OCI-LY1 (cell line): ENCODE results near the gene DCAF5.

ENCODE experiments used
- H2AFZ ChIP-seq: fragments of 200-600 bp; sonication (generic), shearing (Covaris generic); 2 replicates; pipeline ENCODE4 v1.6.0; 2014; ENCODE audit warnings: antibody characterized with exemption, mild to moderate bottlenecking, low read length
- H3F3A ChIP-seq: fragments of 200-600 bp; sonication (generic), shearing (Covaris generic); 2 replicates; pipeline ENCODE4 v1.6.0; 2014; ENCODE audit warnings: mild to moderate bottlenecking, antibody characterized with exemption, low read length, moderate library complexity; ENCODE audit not compliant: insufficient read depth
- H3K27ac ChIP-seq: fragments of 200-600 bp; sonication (generic); 2 replicates; pipeline ENCODE4 v1.5.1; 2014; ENCODE audit warnings: low read length, mixed run types, mild to moderate bottlenecking, low read depth; ENCODE audit not compliant: poor library complexity, severe bottlenecking
- H3K27me3 ChIP-seq: fragments of 200-600 bp; sonication (generic); 2 replicates; pipeline ENCODE4 v1.6.0; 2014; ENCODE audit warnings: antibody characterized with exemption, mild to moderate bottlenecking, low read length, moderate library complexity; ENCODE audit not compliant: insufficient read depth
- H3K36me3 ChIP-seq: fragments of 200-600 bp; sonication (generic); 2 replicates; pipeline ENCODE4 v1.6.1; 2014; ENCODE audit warnings: mild to moderate bottlenecking, antibody characterized with exemption, low read length, moderate library complexity, mixed read lengths; ENCODE audit not compliant: insufficient read depth
- H3K4me1 ChIP-seq: fragments of 200-600 bp; sonication (generic); 2 replicates; pipeline ENCODE4 v1.5.1; 2014; ENCODE audit warnings: mild to moderate bottlenecking, low read length, moderate library complexity; ENCODE audit not compliant: insufficient read depth, severe bottlenecking
- H3K4me2 ChIP-seq: fragments of 200-600 bp; sonication (generic), shearing (Covaris generic); 2 replicates; pipeline ENCODE4 v1.6.1; 2014; ENCODE audit warnings: low read length
- H3K4me3 ChIP-seq: fragments of 200-600 bp; sonication (generic); 2 replicates; pipeline ENCODE4 v1.5.1; 2014; ENCODE audit warnings: low read length, low read depth, mild to moderate bottlenecking, mixed read lengths; ENCODE audit not compliant: poor library complexity, severe bottlenecking
- H3K79me2 ChIP-seq: fragments of 200-600 bp; shearing (Covaris generic); 2 replicates; pipeline ENCODE4 v1.6.1; 2016; ENCODE audit warnings: mixed run types, low read length, mixed read lengths; ENCODE audit not compliant: insufficient read depth
- H3K9ac ChIP-seq: fragments of 200-600 bp; sonication (generic), shearing (Covaris generic); 2 replicates; pipeline ENCODE4 v1.6.1; 2014; ENCODE audit warnings: mild to moderate bottlenecking, low read length, mixed read lengths
- H3K9me2 ChIP-seq: fragments of 200-600 bp; sonication (generic), shearing (Covaris generic); 2 replicates; pipeline ENCODE4 v1.6.1; 2014; ENCODE audit warnings: low read depth, mild to moderate bottlenecking, low read length, mixed read lengths
- H3K9me3 ChIP-seq: fragments of 200-600 bp; shearing (Covaris generic); 2 replicates; pipeline ENCODE4 v1.6.1; 2014; ENCODE audit warnings: low read length, mixed read lengths
- H4K20me1 ChIP-seq: fragments of 200-600 bp; sonication (generic), shearing (Covaris generic); 2 replicates; pipeline ENCODE4 v1.6.0; 2016; ENCODE audit warnings: mild to moderate bottlenecking, low read length; ENCODE audit not compliant: insufficient read depth
- EZH2 ChIP-seq: fragments of 200-600 bp; sonication (generic), shearing (Covaris generic); IDR thresholded peaks from 2 replicates; pipeline ENCODE4 v1.8.0; 2017; ENCODE audit warnings: borderline replicate concordance, mixed run types, mild to moderate bottlenecking, antibody characterized with exemption, low read length, moderate library complexity, mixed read lengths
- TF ChIP-seq, protein P1 (sequence below): fragments of 200-600 bp; sonication (generic), shearing (Covaris generic); IDR thresholded peaks from 2 replicates; pipeline ENCODE4 v1.5.1; 2017; ENCODE audit warnings: mild to moderate bottlenecking, antibody characterized with exemption, low read length, moderate library complexity, mixed read lengths

Gene DCAF5

DNA sequence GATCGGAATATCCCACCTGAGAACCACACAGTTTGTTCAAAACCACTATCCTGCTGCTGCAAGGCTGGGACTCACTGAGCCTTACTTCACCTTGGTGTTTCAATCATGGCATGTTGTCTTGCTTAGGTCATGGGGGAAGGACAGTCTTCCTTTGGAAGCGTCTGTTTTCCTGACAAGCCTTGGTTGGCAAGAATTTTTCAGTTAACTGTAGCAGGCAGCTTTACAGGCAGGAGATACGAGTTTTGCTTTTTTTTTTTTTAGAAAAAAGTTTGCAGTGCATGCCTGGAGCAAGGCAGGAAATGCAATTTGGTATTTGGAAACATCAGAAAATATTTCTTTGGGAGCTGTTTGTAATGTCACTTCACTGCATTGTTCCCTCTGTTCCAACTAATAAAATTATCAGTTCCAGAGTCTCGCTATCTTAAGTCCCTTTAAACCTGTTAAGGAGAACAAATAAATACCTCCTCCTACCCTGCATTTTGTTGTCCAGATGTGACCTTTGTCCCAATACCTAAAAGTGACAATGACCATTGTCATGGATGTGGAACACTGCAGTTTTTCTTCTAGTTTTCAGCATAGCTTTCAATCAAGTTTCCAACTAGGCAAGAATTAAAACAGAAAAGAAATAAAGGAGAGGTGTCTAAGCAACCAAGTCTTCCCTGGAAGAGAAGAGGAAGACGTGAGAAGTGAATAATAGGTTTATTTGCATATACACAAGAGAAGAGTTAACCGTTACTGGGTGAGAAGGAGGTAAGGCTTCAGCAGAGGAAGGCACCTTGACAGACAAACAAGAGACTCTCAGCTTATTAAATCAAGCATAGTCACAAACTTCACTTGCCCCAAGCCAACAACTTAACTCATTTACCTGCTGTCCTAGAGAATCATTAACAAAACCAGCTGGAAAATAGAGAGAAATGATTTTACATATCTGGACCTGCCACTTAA lies 102.4 kb downstream of the DCAF5 start:
- TF ChIP-seq, protein P1, sequence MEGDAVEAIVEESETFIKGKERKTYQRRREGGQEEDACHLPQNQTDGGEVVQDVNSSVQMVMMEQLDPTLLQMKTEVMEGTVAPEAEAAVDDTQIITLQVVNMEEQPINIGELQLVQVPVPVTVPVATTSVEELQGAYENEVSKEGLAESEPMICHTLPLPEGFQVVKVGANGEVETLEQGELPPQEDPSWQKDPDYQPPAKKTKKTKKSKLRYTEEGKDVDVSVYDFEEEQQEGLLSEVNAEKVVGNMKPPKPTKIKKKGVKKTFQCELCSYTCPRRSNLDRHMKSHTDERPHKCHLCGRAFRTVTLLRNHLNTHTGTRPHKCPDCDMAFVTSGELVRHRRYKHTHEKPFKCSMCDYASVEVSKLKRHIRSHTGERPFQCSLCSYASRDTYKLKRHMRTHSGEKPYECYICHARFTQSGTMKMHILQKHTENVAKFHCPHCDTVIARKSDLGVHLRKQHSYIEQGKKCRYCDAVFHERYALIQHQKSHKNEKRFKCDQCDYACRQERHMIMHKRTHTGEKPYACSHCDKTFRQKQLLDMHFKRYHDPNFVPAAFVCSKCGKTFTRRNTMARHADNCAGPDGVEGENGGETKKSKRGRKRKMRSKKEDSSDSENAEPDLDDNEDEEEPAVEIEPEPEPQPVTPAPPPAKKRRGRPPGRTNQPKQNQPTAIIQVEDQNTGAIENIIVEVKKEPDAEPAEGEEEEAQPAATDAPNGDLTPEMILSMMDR, result no peak
- no peak for TF ChIP-seq EZH2
- Histone ChIP-seq H3K4me2 (no peak overlapping the region), H4K20me1 (no peaks in the 10 kb centered on the region)

DNA sequence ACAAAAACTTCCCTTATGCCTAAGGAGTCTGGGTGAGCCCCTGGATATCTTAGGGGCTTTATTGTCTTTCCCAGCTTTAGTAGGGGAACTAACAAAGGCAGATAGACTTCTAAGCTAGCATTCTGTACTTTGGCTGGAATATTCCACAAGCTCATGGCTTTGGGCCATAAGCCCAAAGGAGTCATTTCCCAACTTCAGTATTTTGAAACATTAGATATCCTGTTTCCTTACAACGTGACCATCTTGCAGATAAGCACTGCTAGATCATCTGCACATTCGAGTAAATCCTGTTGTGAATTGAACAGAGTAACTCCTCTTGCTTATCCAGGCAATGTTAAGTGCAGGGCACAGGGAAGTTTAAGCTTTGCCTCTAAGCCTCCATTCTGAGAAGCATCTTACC lies 103.2 kb downstream of the DCAF5 start:
- H3K4me3 ChIP-seq, result no peak overlapping the region
- no peaks in the 10 kb centered on the region for H3K27me3 ChIP-seq
- TF ChIP-seq, protein P1, result no peak
- no peak overlapping the region for H2AFZ ChIP-seq
- H3K9ac ChIP-seq, result no peak overlapping the region
- H3K36me3 ChIP-seq, result peaks cover 23% of the 10 kb centered on the region
- H3K4me1 ChIP-seq, result peaks cover 11% of the 10 kb centered on the region
- no peak overlapping the region for H3K27ac ChIP-seq
- H3K79me2 ChIP-seq, result no peaks in the 10 kb centered on the region
- no peaks in the 10 kb centered on the region for H4K20me1 ChIP-seq
- no peaks in the 10 kb centered on the region for H3K9me2 ChIP-seq
- H3F3A ChIP-seq, result no peaks in the 10 kb centered on the region
- H3K9me3 ChIP-seq, result no peaks in the 10 kb centered on the region
- H3K4me2 ChIP-seq, result no peak overlapping the region

More for the DNA sequence above, 102.4 kb downstream of the DCAF5 start:
- H3K79me2 ChIP-seq, result no peaks in the 10 kb centered on the region
- H3F3A ChIP-seq, result no peaks in the 10 kb centered on the region
- no peak overlapping the region for H3K9ac ChIP-seq
- no peaks in the 10 kb centered on the region for H3K27me3 ChIP-seq
- no peaks in the 10 kb centered on the region for H3K9me3 ChIP-seq
- peaks cover 31% of the 10 kb centered on the region for H3K36me3 ChIP-seq
- no peak overlapping the region for H3K4me3 ChIP-seq
- no peaks in the 10 kb centered on the region for H3K9me2 ChIP-seq
- H3K4me1 ChIP-seq, result peaks cover 11% of the 10 kb centered on the region
- H2AFZ ChIP-seq, result no peak overlapping the region
- H3K27ac ChIP-seq, result no peak overlapping the region

DNA sequence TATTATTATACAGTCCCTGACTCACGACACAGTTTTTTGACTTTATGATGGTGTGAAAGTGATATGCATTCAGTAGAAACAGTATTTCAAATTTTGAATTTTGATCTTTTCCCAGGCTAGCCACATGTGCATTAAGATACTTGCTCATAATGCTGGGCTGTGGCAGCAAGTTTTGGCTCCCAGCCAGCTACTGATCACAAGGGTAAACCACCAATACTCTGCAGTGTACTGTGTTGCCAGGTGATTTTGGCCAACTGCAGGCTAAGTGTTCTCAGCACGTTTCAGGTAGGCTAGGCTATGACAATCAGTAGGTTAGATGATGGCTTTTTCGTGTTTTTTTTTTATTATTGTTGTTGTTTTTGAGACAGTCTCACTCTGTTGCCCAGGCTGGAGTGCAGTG lies 104.5 kb downstream of the DCAF5 start:
- no peak overlapping the region for H3K4me2 ChIP-seq
- no peaks in the 10 kb centered on the region for H4K20me1 ChIP-seq
- H3K4me1 ChIP-seq, result peaks cover 11% of the 10 kb centered on the region
- no peaks in the 10 kb centered on the region for H3K9me3 ChIP-seq
- no peaks in the 10 kb centered on the region for H3F3A ChIP-seq
- H2AFZ ChIP-seq, result no peak overlapping the region
- H3K27ac ChIP-seq, result no peak overlapping the region
- peaks cover 11% of the 10 kb centered on the region for H3K36me3 ChIP-seq
- H3K79me2 ChIP-seq, result no peaks in the 10 kb centered on the region
- no peaks in the 10 kb centered on the region for H3K9me2 ChIP-seq
- no peaks in the 10 kb centered on the region for H3K27me3 ChIP-seq
- H3K9ac ChIP-seq, result no peak overlapping the region
- TF ChIP-seq EZH2, result no peak
- TF ChIP-seq, protein P1, result no peak
- no peak overlapping the region for H3K4me3 ChIP-seq
